ENCODE measurements around the gene RILPL2.
"Not testable (repeated sequence)": the region's sequence is repeated elsewhere in the genome, so short reads cannot be mapped to it uniquely, and the experiment has no call there.

RILPL2 gene

GRCh38 chr12:123450636-123451035 lies 14.2 kb upstream of the RILPL2 start:
- FAIRE-seq, result no peak
- DNase-seq (ENCODE audit: low spot score), result no peak

GRCh38 chr12:123449856-123450255 lies 13.4 kb upstream of the RILPL2 start:
- DNase-seq (ENCODE audit: low spot score), result no peak
- FAIRE-seq, result no peak

- no peak for DNase-seq (ENCODE audit: low spot score)
Measured at GRCh38 chr12:123449249-123449733, 12.8 kb upstream of the RILPL2 start.

GRCh38 chr12:123446333-123446713 lies 9.8 kb upstream of the RILPL2 start:
- DNase-seq (ENCODE audit: low spot score), result no peak
- FAIRE-seq, result no peak

More at GRCh38 chr12:123449249-123449733, 12.8 kb upstream of the RILPL2 start:
- FAIRE-seq, result no peak

- no peak for FAIRE-seq
Measured at GRCh38 chr12:123445388-123446332, 9.2 kb upstream of the RILPL2 start.

GRCh38 chr12:123444092-123445026 lies 7.9 kb upstream of the RILPL2 start:
- DNase-seq (ENCODE audit: low spot score) (no peak), FAIRE-seq (no peak)

More at GRCh38 chr12:123445388-123446332, 9.2 kb upstream of the RILPL2 start:
- DNase-seq (ENCODE audit: low spot score), result no peak

- no peak for DNase-seq (ENCODE audit: low spot score)
- FAIRE-seq, result no peak
Measured at GRCh38 chr12:123442774-123443173, 6.3 kb upstream of the RILPL2 start.

GRCh38 chr12:123441523-123442164 lies 5.2 kb upstream of the RILPL2 start:
- FAIRE-seq (no peak), DNase-seq (ENCODE audit: low spot score) (no peak)

GRCh38 chr12:123435636-123436016 lies 858 bp downstream of the RILPL2 start:
- FAIRE-seq, result no peak
- no peak for DNase-seq (ENCODE audit: low spot score)

GRCh38 chr12:123433615-123434014 lies 2.9 kb downstream of the RILPL2 start:
- no peak for FAIRE-seq

GRCh38 chr12:123431951-123432817 lies 4.3 kb downstream of the RILPL2 start:
- DNase-seq (ENCODE audit: low spot score); FAIRE-seq: not testable (repeated sequence)

More at GRCh38 chr12:123433615-123434014, 2.9 kb downstream of the RILPL2 start:
- DNase-seq (ENCODE audit: low spot score), result no peak

GRCh38 chr12:123429101-123429500 lies 7.4 kb downstream of the RILPL2 start:
- not testable (repeated sequence) for DNase-seq (ENCODE audit: low spot score); FAIRE-seq

GRCh38 chr12:123428591-123428990 lies 7.9 kb downstream of the RILPL2 start:
- DNase-seq (ENCODE audit: low spot score) (no peak), FAIRE-seq (no peak)

- FAIRE-seq (no peak), DNase-seq (ENCODE audit: low spot score) (no peak)
Measured at GRCh38 chr12:123427036-123427769, 9.3 kb downstream of the RILPL2 start.

GRCh38 chr12:123421314-123421713 lies 15.2 kb downstream of the RILPL2 start:
- DNase-seq (ENCODE audit: low spot score), result no peak
- FAIRE-seq, result no peak

GRCh38 chr12:123410041-123410412 lies 26.5 kb downstream of the RILPL2 start:
- FAIRE-seq (no peak), DNase-seq (ENCODE audit: low spot score) (no peak)

- not testable (repeated sequence) for DNase-seq (ENCODE audit: low spot score)
Measured at GRCh38 chr12:123409284-123410040, 27.0 kb downstream of the RILPL2 start.

GRCh38 chr12:123408619-123409018 lies 27.9 kb downstream of the RILPL2 start:
- not testable (repeated sequence) for DNase-seq (ENCODE audit: low spot score); FAIRE-seq

More at GRCh38 chr12:123409284-123410040, 27.0 kb downstream of the RILPL2 start:
- FAIRE-seq, result not testable (repeated sequence)

- not testable (repeated sequence) for FAIRE-seq; DNase-seq (ENCODE audit: low spot score)
Measured at GRCh38 chr12:123407934-123408333, 28.6 kb downstream of the RILPL2 start.

Data from urothelium cell line (cell line).